ENCODE data around the gene THRB.

THRB gene

DNA sequence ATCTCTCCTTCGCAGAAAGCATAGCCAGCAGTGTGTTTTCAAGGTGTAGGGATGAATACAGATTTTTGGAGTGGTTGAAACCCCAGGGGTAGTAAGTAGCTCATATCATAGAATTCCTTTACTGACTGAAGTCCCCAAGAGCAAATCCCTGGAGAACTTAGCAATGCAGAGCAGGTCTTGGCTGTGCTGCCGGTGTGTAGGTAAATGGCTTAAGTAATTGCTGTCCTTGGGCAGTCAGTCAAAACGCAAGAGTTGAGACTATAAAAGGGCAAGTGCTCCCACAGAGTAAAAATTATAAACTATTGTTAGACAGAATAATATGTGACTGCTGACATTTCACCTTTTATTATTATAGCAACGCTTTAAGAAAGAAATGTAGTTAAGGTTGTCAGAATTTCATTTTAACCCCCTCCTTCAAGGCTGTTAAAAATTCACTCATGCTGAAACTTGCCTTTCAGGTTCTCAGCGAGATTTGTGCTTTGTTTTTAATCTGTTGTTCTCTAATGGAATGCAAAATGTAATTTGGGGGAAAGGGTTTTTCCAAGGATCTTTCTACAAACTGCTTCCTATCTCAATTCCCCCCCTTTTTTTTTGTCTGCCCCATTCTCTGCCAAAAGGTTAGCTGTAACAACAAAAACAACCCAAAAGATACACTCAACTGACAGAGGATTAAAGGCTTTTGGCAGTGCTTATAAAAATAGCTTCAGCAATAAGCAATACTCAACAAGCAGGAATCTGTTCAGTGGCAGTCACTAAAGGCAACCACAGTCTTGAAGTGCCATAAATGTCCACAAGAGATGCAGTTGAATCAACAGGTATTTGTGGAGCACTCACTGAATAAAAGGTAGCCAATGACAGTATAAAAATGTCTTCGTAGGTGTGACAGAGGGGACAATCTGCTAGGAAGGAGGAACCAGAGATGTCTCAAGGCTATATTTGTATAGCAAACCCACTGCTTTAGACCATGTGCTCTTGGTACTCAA is 105.3 kb downstream of the THRB start:
- H3K9me3 ChIP-seq (ENCODE audit: low read length), result no peaks in the 10 kb centered on the region
- no peak overlapping the region for H3K4me3 ChIP-seq (ENCODE audit: low read depth, low read length, poor library complexity, severe bottlenecking)
- H2AFZ ChIP-seq (ENCODE audit: low read length), result no peak overlapping the region
- TF ChIP-seq EZH2 (IDR thresholded peaks at IDR 0.05; ENCODE audit: borderline replicate concordance, low read length), result no peak
- TF ChIP-seq, protein P1, sequence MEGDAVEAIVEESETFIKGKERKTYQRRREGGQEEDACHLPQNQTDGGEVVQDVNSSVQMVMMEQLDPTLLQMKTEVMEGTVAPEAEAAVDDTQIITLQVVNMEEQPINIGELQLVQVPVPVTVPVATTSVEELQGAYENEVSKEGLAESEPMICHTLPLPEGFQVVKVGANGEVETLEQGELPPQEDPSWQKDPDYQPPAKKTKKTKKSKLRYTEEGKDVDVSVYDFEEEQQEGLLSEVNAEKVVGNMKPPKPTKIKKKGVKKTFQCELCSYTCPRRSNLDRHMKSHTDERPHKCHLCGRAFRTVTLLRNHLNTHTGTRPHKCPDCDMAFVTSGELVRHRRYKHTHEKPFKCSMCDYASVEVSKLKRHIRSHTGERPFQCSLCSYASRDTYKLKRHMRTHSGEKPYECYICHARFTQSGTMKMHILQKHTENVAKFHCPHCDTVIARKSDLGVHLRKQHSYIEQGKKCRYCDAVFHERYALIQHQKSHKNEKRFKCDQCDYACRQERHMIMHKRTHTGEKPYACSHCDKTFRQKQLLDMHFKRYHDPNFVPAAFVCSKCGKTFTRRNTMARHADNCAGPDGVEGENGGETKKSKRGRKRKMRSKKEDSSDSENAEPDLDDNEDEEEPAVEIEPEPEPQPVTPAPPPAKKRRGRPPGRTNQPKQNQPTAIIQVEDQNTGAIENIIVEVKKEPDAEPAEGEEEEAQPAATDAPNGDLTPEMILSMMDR (IDR thresholded peaks at IDR 0.05; ENCODE audit: low read length), result no peak
- H3K9me2 ChIP-seq (ENCODE audit: low read depth, low read length), result no peaks in the 10 kb centered on the region
- no peak overlapping the region for H3K9ac ChIP-seq (ENCODE audit: low read length)
- H3K79me2 ChIP-seq (ENCODE audit: insufficient read depth, low read length), result no peaks in the 10 kb centered on the region
- H4K20me1 ChIP-seq (ENCODE audit: insufficient read depth, low read length), result no peaks in the 10 kb centered on the region
- H3K27ac ChIP-seq (ENCODE audit: low read depth, low read length, poor library complexity, severe bottlenecking), result no peak overlapping the region
- no peaks in the 10 kb centered on the region for H3F3A ChIP-seq (ENCODE audit: insufficient read depth, low read length)
- no peaks in the 10 kb centered on the region for H3K4me1 ChIP-seq (ENCODE audit: insufficient read depth, low read length, severe bottlenecking)
- no peaks in the 10 kb centered on the region for H3K36me3 ChIP-seq (ENCODE audit: insufficient read depth, low read length)
- H3K27me3 ChIP-seq (ENCODE audit: insufficient read depth, low read length), result no peaks in the 10 kb centered on the region
- no peak overlapping the region for H3K4me2 ChIP-seq (ENCODE audit: low read length)

DNA sequence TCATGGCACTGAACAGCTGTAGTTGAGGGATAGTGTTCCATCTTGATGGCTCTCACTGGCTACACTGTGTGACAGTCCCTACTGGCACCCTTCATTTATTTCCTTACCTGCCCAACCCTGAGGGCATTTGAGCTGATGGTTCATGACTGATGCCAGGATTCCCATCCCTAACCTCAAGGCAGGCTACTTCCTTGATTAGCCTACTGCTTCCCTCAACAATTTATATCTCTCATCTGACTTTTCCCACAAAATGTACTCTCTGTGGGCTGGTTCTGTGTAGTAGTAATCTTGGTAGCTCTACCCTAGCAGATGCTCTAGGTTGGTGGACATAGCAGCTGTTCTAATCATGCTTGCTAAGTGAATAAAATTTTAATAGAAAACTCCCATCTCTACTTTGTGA is 106.0 kb downstream of the THRB start:
- no peak overlapping the region for H3K27ac ChIP-seq (ENCODE audit: low read depth, low read length, poor library complexity, severe bottlenecking)
- no peak overlapping the region for H3K4me3 ChIP-seq (ENCODE audit: low read depth, low read length, poor library complexity, severe bottlenecking)
- TF ChIP-seq EZH2 (IDR thresholded peaks at IDR 0.05; ENCODE audit: borderline replicate concordance, low read length), result no peak
- TF ChIP-seq, protein P1 (IDR thresholded peaks at IDR 0.05; ENCODE audit: low read length), result no peak
- H3K79me2 ChIP-seq (ENCODE audit: insufficient read depth, low read length), result no peaks in the 10 kb centered on the region
- H3K9me2 ChIP-seq (ENCODE audit: low read depth, low read length), result no peaks in the 10 kb centered on the region
- no peaks in the 10 kb centered on the region for H4K20me1 ChIP-seq (ENCODE audit: insufficient read depth, low read length)
- no peaks in the 10 kb centered on the region for H3F3A ChIP-seq (ENCODE audit: insufficient read depth, low read length)
- H3K36me3 ChIP-seq (ENCODE audit: insufficient read depth, low read length), result no peaks in the 10 kb centered on the region
- no peak overlapping the region for H3K9ac ChIP-seq (ENCODE audit: low read length)
- H3K4me2 ChIP-seq (ENCODE audit: low read length), result no peak overlapping the region
- no peaks in the 10 kb centered on the region for H3K4me1 ChIP-seq (ENCODE audit: insufficient read depth, low read length, severe bottlenecking)
- H3K27me3 ChIP-seq (ENCODE audit: insufficient read depth, low read length), result no peaks in the 10 kb centered on the region
- H2AFZ ChIP-seq (ENCODE audit: low read length), result no peak overlapping the region
- H3K9me3 ChIP-seq (ENCODE audit: low read length), result no peaks in the 10 kb centered on the region

DNA sequence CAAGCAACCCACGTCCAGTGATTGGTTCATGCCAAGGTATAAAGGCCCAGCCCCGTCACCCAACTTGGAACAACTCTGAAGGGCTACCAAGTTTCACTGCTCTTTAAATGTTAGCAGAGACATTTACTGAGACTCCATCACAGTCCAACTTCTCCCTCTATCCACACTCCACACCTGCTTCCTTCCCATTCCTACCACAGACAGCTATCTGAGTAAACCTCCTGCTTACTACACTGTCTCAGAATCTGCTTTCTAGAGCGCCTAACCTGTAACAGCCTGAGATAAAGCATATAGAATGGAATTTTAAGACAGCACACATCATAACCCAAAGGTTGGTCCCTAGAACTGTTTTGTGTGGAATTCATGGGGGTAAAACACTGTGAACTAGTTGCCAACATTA is 106.5 kb downstream of the THRB start:
- Histone ChIP-seq H3K9me3 (ENCODE audit: low read length) (no peaks in the 10 kb centered on the region), H4K20me1 (ENCODE audit: insufficient read depth, low read length) (no peaks in the 10 kb centered on the region), H3K9ac (ENCODE audit: low read length) (no peak overlapping the region), H2AFZ (ENCODE audit: low read length) (no peak overlapping the region), H3K27ac (ENCODE audit: low read depth, low read length, poor library complexity, severe bottlenecking) (no peak overlapping the region), H3K4me3 (ENCODE audit: low read depth, low read length, poor library complexity, severe bottlenecking) (no peak overlapping the region), H3K36me3 (ENCODE audit: insufficient read depth, low read length) (no peaks in the 10 kb centered on the region), H3F3A (ENCODE audit: insufficient read depth, low read length) (no peaks in the 10 kb centered on the region), H3K4me2 (ENCODE audit: low read length) (no peak overlapping the region), H3K4me1 (ENCODE audit: insufficient read depth, low read length, severe bottlenecking) (no peaks in the 10 kb centered on the region), H3K9me2 (ENCODE audit: low read depth, low read length) (no peaks in the 10 kb centered on the region), H3K79me2 (ENCODE audit: insufficient read depth, low read length) (no peaks in the 10 kb centered on the region), H3K27me3 (ENCODE audit: insufficient read depth, low read length) (no peaks in the 10 kb centered on the region)
- TF ChIP-seq EZH2 (IDR thresholded peaks at IDR 0.05; ENCODE audit: borderline replicate concordance, low read length), result no peak
- TF ChIP-seq, protein P1 (IDR thresholded peaks at IDR 0.05; ENCODE audit: low read length), result no peak
